Activated CD4-positive, alpha-beta T cell treated with anti-CD3 and anti-CD28 coated beads for 24 hours (primary cell): Measurements from ENCODE around the gene CHGA.

Experiments used
- DNase-seq, 2 donors: peaks; one replicate each; pipeline ENCODE4 v3.0.0-alpha.2; 2020; ENCODE audit warnings: low read depth in 2 of 2

CHGA gene

DNA sequence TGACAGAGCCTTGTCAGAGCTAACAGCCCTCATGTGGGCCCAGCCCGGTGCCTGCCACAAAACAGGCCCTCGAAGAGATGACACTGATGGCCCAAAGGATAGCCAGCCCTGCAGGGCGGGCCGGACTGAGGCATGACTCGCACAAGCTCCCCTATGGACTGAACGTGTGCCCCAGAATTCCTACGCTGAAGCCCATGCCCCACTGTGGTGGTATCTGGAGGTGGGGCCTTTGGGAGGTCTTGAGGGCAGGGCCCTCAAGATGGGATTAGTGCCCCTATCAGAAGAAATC is 38.6 kb downstream of the CHGA start:
- no peak for DNase-seq

GRCh38 chr14:92962031-92962830 is 39.3 kb downstream of the CHGA start:
- no peak for DNase-seq

GRCh38 chr14:92962831-92963095 is 39.8 kb downstream of the CHGA start:
- DNase-seq: no peak

GRCh38 chr14:92963301-92964123 is 40.6 kb downstream of the CHGA start:
- no peak for DNase-seq

DNA sequence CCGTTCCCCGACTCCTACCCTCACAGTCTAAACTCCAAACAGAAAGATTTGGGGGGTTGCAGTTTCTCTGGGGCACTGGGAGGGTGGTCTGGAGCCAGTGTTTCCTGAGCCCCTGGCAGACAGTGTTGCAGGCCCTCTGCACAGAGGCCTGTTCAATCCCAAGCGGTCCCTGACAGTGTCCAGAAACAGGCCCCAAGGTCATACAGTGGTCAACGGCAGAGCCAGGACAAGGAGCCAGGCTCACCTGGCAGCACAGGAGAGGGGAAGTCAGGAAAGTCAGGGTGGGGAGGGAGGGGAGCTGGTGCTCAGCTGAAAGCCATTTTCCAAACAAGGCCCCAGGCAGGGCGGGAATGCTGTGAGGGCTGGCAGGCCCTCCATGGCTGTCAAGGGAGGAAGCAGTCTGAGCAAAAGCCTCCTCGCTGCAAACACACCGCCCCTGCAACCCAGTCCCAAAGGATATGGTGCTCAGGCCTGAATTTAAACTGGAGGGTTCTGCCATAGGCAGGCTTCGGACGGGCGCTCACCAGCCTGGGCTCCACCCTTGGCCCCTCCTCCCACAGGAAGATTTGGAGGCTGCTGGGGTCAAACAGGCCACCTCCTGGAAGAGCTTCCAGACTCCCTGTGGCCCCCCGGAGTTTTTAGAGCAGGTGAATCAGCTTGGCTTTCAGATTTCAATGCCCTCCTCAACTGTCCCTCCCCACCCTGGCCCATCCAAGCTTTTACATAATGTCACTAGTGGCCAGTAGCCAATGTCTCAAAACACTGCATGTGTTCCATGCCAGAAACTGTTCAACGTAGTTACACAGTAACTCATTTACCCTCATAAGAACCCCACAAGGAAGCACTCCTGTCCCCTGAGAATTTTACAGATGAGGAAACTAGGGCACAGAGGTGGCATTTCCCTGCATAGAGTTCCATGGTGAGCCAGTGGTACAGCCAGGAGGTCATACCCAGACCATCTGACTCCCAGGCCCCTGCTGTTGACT is 41.5 kb downstream of the CHGA start:
- DNase-seq: no peak

DNA sequence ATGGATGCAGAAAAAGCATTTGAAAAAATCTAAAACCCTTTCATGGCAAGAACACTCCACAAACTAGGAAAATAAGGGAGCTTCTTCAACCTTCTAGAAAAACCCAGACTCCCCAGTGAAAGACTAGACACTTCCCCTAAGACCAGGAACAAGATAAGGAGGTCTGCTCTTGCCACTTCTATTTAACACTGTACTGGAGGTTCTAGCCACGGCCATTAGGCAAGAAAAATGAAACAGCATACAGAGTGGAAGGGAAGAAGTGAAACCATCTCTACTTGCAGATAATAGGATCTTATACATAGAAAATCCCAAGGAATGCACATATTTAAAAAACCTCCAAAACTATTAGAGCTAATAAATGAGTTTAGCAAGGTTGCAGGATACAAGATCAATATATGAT is 42.3 kb downstream of the CHGA start:
- no peak for DNase-seq

GRCh38 chr14:92967346-92967926 is 44.5 kb downstream of the CHGA start:
- DNase-seq: no peak

- no peak for DNase-seq
Observed at GRCh38 chr14:92968291-92969020, 45.5 kb downstream of the CHGA start.

- DNase-seq: no peak
Observed at GRCh38 chr14:92969430-92969829, 46.5 kb downstream of the CHGA start.

- DNase-seq: no peak
Observed at GRCh38 chr14:92969871-92970270, 46.9 kb downstream of the CHGA start.

DNA sequence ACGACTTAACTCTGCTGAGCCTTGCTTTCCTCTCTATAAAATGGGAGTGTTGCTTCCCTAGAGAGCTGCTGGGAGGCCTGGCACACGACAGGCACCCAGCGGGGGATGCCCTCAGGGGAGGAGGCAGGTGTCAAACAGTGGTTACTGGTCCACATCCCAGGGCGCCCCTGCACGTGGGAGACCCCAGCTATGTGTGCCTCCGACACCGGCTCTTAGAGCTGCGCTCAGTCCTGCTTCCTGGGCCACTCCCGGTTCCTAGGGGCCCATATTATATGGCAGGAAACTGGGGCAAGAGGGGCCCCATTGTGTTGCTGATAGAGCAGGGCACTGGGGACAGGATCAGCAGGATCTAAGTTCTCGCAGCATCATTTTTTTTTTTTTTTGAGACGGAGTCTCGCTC is 47.3 kb downstream of the CHGA start:
- no peak for DNase-seq

DNA sequence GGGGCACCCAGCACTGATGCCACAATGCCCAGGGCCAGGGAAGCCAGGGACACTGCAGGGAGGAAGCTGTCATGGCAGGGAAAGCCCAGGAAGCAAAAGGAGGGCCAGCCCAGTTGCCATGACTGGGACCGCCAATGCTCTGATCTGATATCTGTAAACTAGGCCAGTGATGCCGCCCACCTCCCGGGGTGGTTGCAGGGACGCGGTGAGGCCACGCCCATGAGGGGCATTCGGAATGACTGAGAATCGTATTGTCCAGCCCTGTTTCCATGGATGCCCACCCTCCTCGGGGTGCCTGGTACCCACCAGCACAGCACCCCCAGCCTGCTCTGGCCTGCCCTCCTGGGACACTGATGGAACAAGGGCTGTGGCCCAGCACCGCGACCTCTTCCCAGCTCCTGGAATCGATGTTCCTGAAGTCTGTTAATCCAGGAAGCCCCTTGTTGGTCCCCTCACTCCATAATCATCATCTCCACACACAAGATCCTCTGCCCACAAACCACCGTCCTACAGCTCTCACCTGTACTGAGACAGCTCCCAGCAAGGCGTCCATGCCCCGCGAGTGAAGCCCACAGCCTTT is 48.7 kb downstream of the CHGA start:
- DNase-seq: no peak

GRCh38 chr14:92973261-92973797 is 50.4 kb downstream of the CHGA start:
- peak in 1 of 2 donors; percentile 7 for DNase-seq

DNA sequence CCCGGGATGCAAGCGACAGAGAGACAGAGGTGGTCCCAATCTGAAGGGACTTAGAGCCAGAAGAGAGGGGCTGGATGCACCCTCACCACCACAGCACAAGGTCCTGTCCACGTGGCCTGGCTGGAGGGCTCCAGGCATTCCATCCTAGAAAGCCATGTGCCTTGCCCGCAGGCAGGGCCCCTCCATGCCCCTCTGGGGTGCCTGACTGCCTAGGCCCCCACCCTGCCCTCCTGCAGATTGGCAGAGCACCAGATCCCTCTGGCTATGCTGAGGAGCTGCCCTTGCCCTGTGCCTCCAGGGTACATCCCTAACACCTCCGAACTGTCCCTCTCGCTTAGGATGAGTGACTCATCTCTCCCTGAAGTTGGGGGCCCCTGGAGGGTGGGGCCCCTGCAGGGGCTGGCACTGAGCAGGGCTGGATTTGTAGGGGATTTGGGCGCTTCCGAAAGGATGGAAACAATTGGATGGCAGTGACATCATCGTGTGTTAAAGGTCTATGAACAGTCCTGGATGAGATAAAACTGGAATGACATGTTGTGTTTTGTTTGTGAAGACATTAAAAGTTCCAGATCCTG is 50.9 kb downstream of the CHGA start:
- DNase-seq: no peak

- DNase-seq: no peak
Observed at GRCh38 chr14:92974541-92975345, 51.8 kb downstream of the CHGA start.

- DNase-seq: no peak
Observed at GRCh38 chr14:92976268-92976667, 53.3 kb downstream of the CHGA start.

- DNase-seq: no peak
Observed at GRCh38 chr14:92978229-92979021, 55.5 kb downstream of the CHGA start.

GRCh38 chr14:92980866-92981265 is 57.9 kb downstream of the CHGA start:
- DNase-seq: no peak

GRCh38 chr14:92981726-92982125 is 58.8 kb downstream of the CHGA start:
- no peak for DNase-seq
